Forelimb muscle (tissue), 1 donor: ENCODE data around the gene PDGFRA. TPM values are rescaled to one million over a fixed set of nuclear protein-coding genes. Genes with fewer than 3 reads are reported as not detected.
A peak's percentile ranks its signal among the peaks of the same experiment; 100 is the strongest.
"Not testable (repeated sequence)": the region's sequence is repeated elsewhere in the genome, so short reads cannot be mapped to it uniquely, and the experiment has no call there.

Experiments used
- DNase-seq: peaks from one replicate; pipeline ENCODE4 v3.0.0-alpha.2; 2013; ENCODE audit warnings: low read depth
- polyA plus RNA-seq: library from polyadenylated mRNA; unstranded; fragments of 120-200 nt; gene quantifications from one replicate; pipeline ENCODE4 v1.2.1, GENCODE V29; 2013; ENCODE audit not compliant: insufficient read length

The PDGFRA gene
- polyA plus RNA-seq, 1 donor: 62.7 TPM

GRCh38 chr4:54318904-54319303, 89.8 kb downstream of the PDGFRA start:
- no peak for DNase-seq

- DNase-seq: no peak
These were observed 92.0 kb downstream of the PDGFRA start for GRCh38 chr4:54320826-54321685.

GRCh38 chr4:54322818-54323417, 93.8 kb downstream of the PDGFRA start:
- DNase-seq: peak; percentile 24

- no peak for DNase-seq
These were observed 101.8 kb downstream of the PDGFRA start for GRCh38 chr4:54330896-54331295.

DNA sequence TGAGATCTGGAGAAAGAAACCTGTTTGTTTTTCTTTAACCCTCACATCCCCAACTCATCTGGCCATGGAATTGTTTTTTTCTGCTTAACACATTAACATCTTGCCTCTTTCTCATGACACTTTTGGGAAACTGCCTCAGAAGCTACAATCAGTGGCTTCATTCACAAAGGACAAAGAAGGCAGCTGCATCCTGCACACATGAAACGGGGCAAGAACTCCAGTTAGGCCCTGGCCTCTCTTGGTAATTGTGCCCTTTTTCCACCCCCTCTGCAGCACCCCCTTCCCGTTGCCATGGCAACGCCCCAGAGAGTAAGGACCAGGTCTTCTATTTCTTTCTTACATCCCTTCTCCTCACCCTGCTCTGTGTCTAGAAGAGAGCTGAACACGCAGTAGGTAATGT, 103.4 kb downstream of the PDGFRA start:
- no peak for DNase-seq

DNA sequence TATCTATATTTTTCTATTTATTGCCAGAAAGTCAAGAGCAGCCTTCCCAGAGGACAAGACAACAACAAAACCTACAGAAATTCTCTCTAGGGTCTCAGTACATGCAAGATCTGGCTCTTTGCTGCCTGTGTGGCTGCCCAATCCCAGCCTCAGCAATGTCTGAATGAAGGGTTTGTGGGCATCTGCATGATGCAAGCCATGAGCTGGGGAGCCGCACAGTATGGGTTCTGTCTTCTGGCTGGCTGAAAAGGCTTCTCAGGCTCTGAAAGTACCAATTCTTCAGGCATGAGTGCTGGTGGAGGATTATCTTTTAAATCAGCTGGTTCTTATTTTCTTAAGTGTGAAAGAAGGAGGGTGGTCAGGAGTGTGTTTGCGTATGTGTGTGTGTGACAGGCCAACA, 104.6 kb downstream of the PDGFRA start:
- no peak for DNase-seq

GRCh38 chr4:54334769-54335168, 105.7 kb downstream of the PDGFRA start:
- DNase-seq: not testable (repeated sequence)

- DNase-seq: no peak
These were observed 107.9 kb downstream of the PDGFRA start for GRCh38 chr4:54337009-54337408.

- DNase-seq: not testable (repeated sequence)
These were observed 113.0 kb downstream of the PDGFRA start for GRCh38 chr4:54342067-54342466.

Other genes with a start within 250 kb of the PDGFRA start
- gene CHIC2, start 164.7 kb upstream of the PDGFRA start, polyA plus RNA-seq: 16.9 TPM
- gene GSX2, start 129.1 kb upstream of the PDGFRA start, polyA plus RNA-seq: not detected